ENCODE data around the gene CORO6. TPM values are rescaled to one million over a fixed set of nuclear protein-coding genes. Genes with fewer than 3 reads are reported as not detected.

CORO6 gene
- total and polyA plus RNA-seq, 2 of the 13 experiments (the other 11 are each of a cell fraction or from before 2014, with no cell fraction given) = 0.42 to 0.82 TPM

DNA sequence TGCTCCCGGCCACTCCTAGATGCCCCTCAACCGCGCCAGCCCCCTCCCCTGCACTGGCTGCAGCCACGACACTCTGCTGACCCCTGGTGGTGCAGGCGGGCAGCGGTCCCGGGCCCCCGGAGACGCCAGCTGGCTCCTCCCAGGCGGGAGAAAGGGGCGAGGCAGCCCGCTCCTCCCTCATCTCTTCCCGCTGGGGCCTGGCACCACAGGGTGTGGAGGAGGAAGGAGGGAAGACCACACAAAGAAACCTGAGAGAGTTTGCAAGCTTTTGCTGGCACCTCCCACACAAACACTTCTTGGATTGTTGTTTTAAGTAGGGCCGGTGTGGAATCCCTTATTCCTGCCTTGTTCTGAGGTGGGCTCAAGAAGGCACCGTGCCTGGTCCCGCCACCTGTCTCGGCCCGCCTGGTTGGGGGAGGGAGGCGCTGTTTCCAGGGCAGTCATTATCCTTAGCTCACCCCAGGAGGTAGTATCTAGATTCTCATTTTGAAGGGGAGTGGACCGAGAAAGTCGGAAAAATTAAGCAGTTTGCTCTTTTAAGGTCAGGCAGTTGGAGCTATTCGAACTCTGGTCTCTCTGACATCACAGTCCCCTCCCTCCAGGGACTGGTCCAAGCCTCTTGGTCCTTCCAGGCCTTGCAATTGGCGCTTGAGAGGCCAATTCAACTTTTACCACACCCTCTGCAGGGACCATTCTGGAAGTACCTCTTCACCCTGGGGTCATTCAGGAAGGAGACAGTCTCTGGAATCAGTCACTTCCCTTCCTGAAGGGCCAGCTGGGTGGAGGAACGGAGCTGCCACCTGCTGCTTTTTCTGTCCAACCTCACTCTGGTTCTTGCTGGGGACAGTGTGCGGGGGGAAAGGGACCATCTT lies 30.7 kb downstream of the CORO6 start (continued):
- TF ChIP-seq ZEB1 (IDR thresholded peaks at IDR 0.05; ENCODE audit: insufficient replicate concordance, low read depth) (no peak), ZNF468 (CRISPR knock-in tag; IDR thresholded peaks at IDR 0.05) (no peak), SP5 (CRISPR knock-in tag; IDR thresholded peaks at IDR 0.05; ENCODE audit: borderline replicate concordance, low read depth) (peak; percentile 75), ELF3 (CRISPR knock-in tag; IDR thresholded peaks at IDR 0.05) (0 out of 2 replicates have a peak, but pooled peaks have one; percentile 40), PHB2 (IDR thresholded peaks at IDR 0.05; ENCODE audit: partially characterized antibody) (no peak), MTF1 (CRISPR knock-in tag; IDR thresholded peaks at IDR 0.05) (no peak), SMAD9 (CRISPR knock-in tag; IDR thresholded peaks at IDR 0.05) (no peak), SMC3 (IDR thresholded peaks at IDR 0.05; ENCODE audit: low read length) (no peak; the same call in 1 of the 2 replicates), ZNF749 (CRISPR knock-in tag; IDR thresholded peaks at IDR 0.05; ENCODE audit: borderline replicate concordance) (no peak), HNF4G (IDR thresholded peaks at IDR 0.05; ENCODE audit: borderline replicate concordance, low read depth, low read length) (no peak), HNF4G (CRISPR knock-in tag; IDR thresholded peaks at IDR 0.05; ENCODE audit: borderline replicate concordance, low read depth) (0 out of 2 replicates have a peak, but pooled peaks have one; percentile 6), GABPA (IDR thresholded peaks at IDR 0.05; ENCODE audit: low read depth, low read length) (no peak), GABPA (CRISPR knock-in tag; IDR thresholded peaks at IDR 0.05; ENCODE audit: low read depth) (no peak; the same call in 1 of the 2 replicates), TCF7 (IDR thresholded peaks at IDR 0.05; ENCODE audit: low read depth) (no peak), ZNF891 (CRISPR knock-in tag; IDR thresholded peaks at IDR 0.05) (no peak; the same call in 1 of the 2 replicates), FOXJ3 (CRISPR knock-in tag; IDR thresholded peaks at IDR 0.05; ENCODE audit: borderline replicate concordance) (no peak; the same call in 1 of the 2 replicates), ZNF260 (CRISPR knock-in tag; IDR thresholded peaks at IDR 0.05; ENCODE audit: borderline replicate concordance, low read depth) (no peak), ZNF256 (CRISPR knock-in tag; conservative IDR thresholded peaks at IDR 0.05) (no peak)
- TF ChIP-seq, protein P1, sequence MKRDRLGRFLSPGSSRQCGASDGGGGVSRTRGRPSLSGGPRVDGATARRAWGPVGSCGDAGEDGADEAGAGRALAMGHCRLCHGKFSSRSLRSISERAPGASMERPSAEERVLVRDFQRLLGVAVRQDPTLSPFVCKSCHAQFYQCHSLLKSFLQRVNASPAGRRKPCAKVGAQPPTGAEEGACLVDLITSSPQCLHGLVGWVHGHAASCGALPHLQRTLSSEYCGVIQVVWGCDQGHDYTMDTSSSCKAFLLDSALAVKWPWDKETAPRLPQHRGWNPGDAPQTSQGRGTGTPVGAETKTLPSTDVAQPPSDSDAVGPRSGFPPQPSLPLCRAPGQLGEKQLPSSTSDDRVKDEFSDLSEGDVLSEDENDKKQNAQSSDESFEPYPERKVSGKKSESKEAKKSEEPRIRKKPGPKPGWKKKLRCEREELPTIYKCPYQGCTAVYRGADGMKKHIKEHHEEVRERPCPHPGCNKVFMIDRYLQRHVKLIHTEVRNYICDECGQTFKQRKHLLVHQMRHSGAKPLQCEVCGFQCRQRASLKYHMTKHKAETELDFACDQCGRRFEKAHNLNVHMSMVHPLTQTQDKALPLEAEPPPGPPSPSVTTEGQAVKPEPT (CRISPR knock-in tag; IDR thresholded peaks at IDR 0.05; ENCODE audit: low read depth) = no peak
- TF ChIP-seq, protein P2, sequence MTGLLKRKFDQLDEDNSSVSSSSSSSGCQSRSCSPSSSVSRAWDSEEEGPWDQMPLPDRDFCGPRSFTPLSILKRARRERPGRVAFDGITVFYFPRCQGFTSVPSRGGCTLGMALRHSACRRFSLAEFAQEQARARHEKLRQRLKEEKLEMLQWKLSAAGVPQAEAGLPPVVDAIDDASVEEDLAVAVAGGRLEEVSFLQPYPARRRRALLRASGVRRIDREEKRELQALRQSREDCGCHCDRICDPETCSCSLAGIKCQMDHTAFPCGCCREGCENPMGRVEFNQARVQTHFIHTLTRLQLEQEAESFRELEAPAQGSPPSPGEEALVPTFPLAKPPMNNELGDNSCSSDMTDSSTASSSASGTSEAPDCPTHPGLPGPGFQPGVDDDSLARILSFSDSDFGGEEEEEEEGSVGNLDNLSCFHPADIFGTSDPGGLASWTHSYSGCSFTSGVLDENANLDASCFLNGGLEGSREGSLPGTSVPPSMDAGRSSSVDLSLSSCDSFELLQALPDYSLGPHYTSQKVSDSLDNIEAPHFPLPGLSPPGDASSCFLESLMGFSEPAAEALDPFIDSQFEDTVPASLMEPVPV (CRISPR knock-in tag; IDR thresholded peaks at IDR 0.05) = no peak
- TF ChIP-seq, protein P3, sequence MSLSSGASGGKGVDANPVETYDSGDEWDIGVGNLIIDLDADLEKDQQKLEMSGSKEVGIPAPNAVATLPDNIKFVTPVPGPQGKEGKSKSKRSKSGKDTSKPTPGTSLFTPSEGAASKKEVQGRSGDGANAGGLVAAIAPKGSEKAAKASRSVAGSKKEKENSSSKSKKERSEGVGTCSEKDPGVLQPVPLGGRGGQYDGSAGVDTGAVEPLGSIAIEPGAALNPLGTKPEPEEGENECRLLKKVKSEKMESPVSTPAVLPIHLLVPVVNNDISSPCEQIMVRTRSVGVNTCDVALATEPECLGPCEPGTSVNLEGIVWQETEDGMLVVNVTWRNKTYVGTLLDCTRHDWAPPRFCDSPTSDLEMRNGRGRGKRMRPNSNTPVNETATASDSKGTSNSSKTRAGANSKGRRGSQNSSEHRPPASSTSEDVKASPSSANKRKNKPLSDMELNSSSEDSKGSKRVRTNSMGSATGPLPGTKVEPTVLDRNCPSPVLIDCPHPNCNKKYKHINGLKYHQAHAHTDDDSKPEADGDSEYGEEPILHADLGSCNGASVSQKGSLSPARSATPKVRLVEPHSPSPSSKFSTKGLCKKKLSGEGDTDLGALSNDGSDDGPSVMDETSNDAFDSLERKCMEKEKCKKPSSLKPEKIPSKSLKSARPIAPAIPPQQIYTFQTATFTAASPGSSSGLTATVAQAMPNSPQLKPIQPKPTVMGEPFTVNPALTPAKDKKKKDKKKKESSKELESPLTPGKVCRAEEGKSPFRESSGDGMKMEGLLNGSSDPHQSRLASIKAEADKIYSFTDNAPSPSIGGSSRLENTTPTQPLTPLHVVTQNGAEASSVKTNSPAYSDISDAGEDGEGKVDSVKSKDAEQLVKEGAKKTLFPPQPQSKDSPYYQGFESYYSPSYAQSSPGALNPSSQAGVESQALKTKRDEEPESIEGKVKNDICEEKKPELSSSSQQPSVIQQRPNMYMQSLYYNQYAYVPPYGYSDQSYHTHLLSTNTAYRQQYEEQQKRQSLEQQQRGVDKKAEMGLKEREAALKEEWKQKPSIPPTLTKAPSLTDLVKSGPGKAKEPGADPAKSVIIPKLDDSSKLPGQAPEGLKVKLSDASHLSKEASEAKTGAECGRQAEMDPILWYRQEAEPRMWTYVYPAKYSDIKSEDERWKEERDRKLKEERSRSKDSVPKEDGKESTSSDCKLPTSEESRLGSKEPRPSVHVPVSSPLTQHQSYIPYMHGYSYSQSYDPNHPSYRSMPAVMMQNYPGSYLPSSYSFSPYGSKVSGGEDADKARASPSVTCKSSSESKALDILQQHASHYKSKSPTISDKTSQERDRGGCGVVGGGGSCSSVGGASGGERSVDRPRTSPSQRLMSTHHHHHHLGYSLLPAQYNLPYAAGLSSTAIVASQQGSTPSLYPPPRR (CRISPR knock-in tag; IDR thresholded peaks at IDR 0.05; ENCODE audit: borderline replicate concordance) = no peak
- TF ChIP-seq, protein P4, sequence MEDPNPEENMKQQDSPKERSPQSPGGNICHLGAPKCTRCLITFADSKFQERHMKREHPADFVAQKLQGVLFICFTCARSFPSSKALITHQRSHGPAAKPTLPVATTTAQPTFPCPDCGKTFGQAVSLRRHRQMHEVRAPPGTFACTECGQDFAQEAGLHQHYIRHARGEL (CRISPR knock-in tag; IDR thresholded peaks at IDR 0.05) = no peak
